G401.6 (cell line): ENCODE results near the gene PLCB1.

Source experiments
- FAIRE-seq: peaks from 2 replicates; lab custom pipeline; 2012; peaks lifted over from hg19 to GRCh38; lab: Jason Lieb, UNC

Gene PLCB1

GRCh38 chr20:8903655-8904605 is 771.9 kb downstream of the PLCB1 start:
- no peak for FAIRE-seq

- no peak for FAIRE-seq
Measured at GRCh38 chr20:8909596-8909995, 777.5 kb downstream of the PLCB1 start.

DNA sequence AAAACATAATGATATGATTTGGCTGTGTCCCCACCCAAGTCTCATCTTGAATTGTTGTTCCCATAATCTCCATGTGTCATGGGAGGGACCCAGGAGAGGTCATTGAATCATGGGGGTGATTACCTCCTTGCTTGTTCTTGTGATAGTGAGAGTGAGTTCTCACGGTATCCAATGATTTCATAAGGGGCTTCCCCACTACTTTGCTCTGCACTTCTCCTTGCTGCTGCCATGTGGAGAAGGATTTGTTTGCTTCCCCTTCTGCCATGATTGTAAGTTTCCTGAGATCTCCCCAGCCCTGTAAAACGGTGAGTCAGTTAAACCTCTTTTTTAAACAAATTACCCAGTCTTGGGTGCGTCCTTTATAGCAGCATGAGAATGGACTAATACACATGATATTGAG is 780.0 kb downstream of the PLCB1 start:
- no peak for FAIRE-seq

DNA sequence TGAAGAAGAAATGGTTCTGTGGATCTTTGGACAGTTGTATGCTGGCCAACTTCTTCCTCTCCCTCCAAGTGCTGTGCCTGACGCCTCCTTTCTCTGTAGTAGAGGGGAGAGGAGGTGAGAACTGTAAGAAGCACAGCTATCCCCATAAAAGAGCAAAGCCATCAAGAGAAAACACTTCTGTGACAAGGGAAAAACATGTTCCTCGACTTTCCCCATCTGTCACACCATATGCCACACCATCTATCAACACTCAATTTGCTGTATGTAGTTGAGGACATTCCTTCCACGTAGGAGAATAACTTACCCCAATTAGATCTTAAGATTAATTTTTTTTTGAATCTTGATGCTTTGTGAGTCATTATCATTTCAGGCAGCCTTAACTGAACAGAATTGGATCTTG is 780.7 kb downstream of the PLCB1 start:
- no peak for FAIRE-seq

- no peak for FAIRE-seq
Measured at GRCh38 chr20:8913456-8913855, 781.4 kb downstream of the PLCB1 start.

DNA sequence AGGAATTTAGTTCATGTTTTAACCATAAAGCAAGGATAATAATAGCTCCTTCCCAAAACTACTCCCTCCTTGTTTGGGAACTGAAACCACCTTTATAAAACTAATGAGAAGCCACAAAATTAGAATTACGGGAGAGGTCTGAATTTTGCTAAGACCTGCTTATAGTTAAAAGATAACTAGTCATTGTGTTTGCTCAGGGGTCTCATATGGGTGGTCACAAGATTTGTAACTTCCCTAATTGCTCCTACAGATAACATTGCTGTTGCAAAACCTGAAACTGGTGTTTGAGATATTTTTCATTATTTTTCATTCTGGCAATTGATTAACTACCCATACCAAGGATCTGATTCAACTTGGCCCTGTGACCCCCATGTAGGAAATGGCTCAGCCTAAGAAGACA is 782.4 kb downstream of the PLCB1 start:
- FAIRE-seq = no peak

DNA sequence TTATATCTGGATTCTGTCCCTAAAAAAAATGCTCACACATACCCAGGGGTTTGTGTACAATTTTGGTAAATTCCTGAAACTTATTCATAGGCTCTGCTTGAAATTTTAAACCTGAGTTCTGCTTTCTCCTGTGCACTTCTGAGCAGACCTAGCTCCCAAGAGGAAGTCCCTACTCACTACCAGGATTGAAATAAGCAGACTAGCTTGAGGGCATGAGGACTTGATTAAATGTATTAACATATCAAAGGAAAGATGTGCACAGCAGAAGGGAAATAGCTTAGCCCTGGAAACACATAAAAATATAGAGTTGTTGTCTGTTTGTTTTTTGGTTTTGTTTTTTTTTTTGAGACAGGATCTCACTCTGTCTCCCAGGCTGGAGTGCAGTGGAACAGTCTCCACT is 785.0 kb downstream of the PLCB1 start:
- FAIRE-seq = no peak

DNA sequence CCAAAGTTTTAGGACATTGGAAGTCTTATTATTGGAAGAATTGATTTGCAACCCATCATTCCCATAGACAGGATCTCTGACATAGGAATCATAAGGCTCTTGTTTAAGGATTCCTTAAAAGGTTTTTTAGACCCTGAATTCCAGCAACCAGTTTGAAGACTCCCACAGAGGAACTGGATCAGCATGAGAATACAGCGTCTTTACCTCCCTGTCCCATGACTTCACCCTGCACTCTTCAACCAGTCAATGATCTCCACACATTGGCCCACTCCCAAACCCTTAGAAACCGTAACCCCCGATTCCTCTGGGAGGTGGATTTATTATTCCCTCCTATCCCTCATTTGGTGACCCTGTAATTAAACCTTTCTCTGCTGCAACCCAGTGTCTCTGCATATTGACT is 786.1 kb downstream of the PLCB1 start:
- FAIRE-seq = no peak

GRCh38 chr20:8924539-8924938 is 792.5 kb downstream of the PLCB1 start:
- FAIRE-seq = no peak

- FAIRE-seq = no peak
Measured at GRCh38 chr20:8930726-8931125, 798.7 kb downstream of the PLCB1 start.

GRCh38 chr20:8932192-8933165 is 800.4 kb downstream of the PLCB1 start:
- no peak for FAIRE-seq

- FAIRE-seq = no peak
Measured at GRCh38 chr20:8933381-8933807, 801.3 kb downstream of the PLCB1 start.

DNA sequence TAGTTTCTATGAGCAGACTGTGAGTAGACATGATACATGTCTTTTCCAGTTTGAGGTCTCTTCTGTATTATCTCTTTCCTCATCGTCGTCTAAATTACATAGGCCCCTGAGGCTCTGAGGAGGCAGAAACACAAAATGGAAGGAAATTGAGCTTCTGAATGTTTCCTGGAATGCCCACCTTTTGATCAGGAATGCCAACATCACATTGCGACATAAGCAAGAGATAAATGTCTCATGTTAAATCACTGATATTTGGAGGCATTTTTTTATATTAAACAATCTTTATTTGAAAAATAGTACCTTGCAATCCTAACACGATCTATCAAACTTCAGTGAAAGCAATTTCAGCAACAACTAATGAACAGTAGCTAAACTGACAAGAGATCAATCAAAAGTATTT is 802.3 kb downstream of the PLCB1 start:
- no peak for FAIRE-seq
